ENCODE results near the gene ROR1.

- TF ChIP-seq CTCF (IDR thresholded peaks at IDR 0.05 in 2 of 3, conservative IDR thresholded peaks at IDR 0.05 in 1 of 3; ENCODE audit: control insufficient read depth in 2 of 3, extremely low read depth in 1 of 3, insufficient read depth in 1 of 3, low read depth in 3 of 3, low read length in 3 of 3) (no peak), PAX8 (IDR thresholded peaks at IDR 0.05) (no peak), BCL11A (IDR thresholded peaks at IDR 0.05; ENCODE audit: low read depth, low read length) (no peak), GATAD2B (conservative IDR thresholded peaks at IDR 0.05; ENCODE audit: low read depth) (no peak), SKIL (IDR thresholded peaks at IDR 0.05; ENCODE audit: low read depth, poor library complexity, severe bottlenecking) (no peak), USF1 (IDR thresholded peaks at IDR 0.05; ENCODE audit: borderline replicate concordance, extremely low read length, insufficient read depth, low read depth, low read length) (no peak), EZH2 (IDR thresholded peaks at IDR 0.05; ENCODE audit: borderline replicate concordance, control insufficient read depth, low read depth, low read length) (no peak), SMC3 (IDR thresholded peaks at IDR 0.05; ENCODE audit: borderline replicate concordance, low read length) (no peak), RAD21 (IDR thresholded peaks at IDR 0.05; ENCODE audit: insufficient read depth, low read depth, low read length) (no peak), ZSCAN29 (IDR thresholded peaks at IDR 0.05) (no peak)
Observed at GRCh38 chr1:64029037-64029436, 255.2 kb downstream of the ROR1 start.
